Fibroblast of skin of left biceps (primary cell): ENCODE data around the gene TBX4.
"Not testable (repeated sequence)": the region's sequence is repeated elsewhere in the genome, so short reads cannot be mapped to it uniquely, and the experiment has no call there.

Source experiments
- DNase-seq, 2 experiments: peaks; one replicate each; pipeline ENCODE4 v3.0.0-alpha.2; 2013; ENCODE audit warnings: low read depth in 2 of 2

The TBX4 gene

DNA sequence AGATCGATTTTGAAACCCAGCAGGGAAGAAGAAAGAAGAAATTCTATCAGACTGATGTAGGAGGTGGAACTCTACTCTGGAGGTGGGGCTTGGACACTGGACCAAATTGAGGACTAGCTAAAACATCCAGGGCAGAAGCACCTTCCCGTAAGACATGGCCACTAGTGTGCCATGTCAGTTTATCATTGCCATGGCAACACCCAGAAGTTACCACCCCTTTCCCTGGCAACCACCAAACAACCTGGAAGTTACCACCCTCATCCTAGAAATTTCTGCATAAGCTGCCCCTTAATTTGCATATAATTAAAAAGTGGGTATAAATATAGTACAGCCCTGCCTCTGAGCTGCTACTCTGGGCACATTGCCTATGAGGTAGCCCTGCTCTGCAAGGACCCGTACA, 72.1 kb downstream of the TBX4 start:
- no peak for DNase-seq

DNA sequence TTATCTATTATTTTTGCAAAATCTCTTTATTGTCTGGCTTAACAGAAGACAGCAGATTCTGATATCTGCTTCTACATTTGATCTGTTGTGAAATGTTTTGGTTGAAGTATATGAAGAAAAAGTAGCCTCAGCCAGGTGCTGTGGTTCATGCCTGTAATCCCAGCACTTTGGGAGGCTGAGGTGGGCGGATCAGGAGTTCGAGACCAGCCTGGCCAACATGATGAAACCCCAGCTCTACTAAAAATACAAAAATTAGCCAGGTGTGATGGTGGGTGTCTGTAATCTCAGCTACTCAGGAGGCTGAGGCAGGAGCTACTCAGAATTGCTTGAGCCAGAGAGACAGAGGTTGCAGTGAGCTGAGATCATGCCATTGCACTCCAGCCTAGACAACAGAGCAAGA, 75.2 kb downstream of the TBX4 start:
- not testable (repeated sequence) for DNase-seq

DNA sequence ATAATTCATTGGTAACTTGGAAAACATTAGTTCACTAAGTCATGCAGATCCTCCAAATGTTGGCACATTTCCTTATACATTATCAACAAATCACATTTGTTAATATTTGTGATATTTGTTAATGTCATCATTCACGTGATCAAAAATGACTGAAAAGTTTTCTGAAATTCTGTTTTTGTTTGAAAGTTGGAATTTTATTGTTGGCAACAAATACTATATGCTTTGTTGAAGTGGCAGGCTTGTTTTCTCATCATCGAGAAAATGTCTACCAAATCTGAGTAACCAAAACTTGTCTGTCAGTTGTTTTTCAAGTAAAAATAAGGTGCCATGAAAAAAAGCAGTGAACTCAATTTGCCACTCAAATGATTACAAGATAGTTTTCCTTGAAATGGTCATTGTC, 75.9 kb downstream of the TBX4 start:
- no peak for DNase-seq

DNA sequence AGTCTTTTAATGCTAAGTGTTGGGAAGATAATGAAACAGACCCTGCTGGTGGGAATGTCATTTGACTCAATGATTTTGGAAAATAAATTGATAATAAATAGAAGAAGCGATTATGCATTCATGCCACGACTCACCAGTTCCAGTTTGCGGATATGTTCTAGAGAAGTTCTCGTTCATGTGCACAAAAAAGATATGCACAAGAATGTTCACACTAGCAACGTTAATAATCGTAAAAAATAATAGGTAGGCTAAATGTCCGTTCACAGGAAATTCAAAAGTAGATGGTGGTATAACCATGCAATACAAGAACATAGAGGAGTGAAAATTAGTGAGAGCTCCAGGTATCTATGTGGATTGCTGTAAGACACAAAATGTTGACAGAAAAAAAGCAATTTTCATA, 79.0 kb downstream of the TBX4 start:
- no peak for DNase-seq

DNA sequence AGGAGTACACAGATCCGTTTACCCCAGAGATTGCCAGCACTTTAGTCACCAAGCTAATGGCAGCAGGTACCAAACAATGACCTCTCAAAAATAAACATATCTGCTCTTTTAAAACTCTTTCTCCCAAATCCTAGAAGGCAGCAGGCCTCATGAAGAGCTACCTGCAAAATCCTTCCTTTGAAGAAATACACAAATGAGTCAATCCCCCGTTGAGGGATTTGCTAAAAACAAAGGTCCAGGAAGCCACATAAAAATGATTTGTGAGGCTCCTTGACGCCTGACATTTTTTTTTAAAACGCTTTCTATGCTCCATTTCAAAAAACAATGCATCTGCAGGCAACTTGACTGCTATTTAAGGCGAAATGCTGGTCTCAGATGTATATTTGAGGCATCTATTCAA, 80.6 kb downstream of the TBX4 start:
- no peak for DNase-seq

DNA sequence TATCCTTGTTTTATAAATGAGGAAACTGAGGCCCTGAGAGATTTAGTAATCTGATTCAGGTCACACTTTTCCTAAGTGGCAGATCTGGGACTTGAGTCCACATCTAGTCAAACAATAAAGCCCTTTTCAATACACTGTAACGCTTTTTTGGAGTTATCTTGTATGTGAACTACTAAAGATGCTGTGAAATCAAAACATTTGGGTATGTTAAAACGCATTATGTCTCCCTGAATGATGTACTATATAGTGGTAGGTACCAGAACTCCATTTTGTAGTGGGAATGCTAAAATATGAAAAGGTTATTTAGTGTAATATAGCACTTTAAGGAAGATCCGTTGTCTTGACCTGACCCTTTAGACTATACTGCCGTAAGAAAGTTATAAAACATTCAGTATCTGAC, 81.6 kb downstream of the TBX4 start:
- no peak for DNase-seq

DNA sequence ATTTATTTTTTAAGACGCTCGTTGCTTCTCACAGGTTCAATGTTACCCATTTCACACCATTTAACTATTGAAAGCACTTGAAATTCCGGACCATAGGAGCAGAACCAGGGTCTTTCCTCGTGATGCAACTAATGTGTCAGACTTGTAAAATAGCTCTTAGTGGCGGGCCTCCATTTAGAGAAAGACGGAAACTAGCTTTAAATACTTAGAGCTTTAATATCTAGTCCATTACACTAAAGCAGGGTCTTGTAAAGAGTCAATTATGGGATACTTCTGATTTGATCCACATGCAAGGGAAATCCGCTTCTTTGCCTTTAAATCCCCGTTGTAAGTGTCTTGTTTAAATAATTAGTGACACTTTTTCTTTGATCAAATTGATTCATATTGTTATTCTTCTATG, 82.2 kb downstream of the TBX4 start:
- no peak for DNase-seq
